Fibroblast of the conjunctiva (primary cell): ENCODE data around the gene GALNT16.
"Not testable (repeated sequence)": the region's sequence is repeated elsewhere in the genome, so short reads cannot be mapped to it uniquely, and the experiment has no call there.

Experiments
- DNase-seq: peaks from one replicate; pipeline ENCODE4 v3.0.0-alpha.2; 2010; ENCODE audit warnings: low read depth

The GALNT16 gene

DNA sequence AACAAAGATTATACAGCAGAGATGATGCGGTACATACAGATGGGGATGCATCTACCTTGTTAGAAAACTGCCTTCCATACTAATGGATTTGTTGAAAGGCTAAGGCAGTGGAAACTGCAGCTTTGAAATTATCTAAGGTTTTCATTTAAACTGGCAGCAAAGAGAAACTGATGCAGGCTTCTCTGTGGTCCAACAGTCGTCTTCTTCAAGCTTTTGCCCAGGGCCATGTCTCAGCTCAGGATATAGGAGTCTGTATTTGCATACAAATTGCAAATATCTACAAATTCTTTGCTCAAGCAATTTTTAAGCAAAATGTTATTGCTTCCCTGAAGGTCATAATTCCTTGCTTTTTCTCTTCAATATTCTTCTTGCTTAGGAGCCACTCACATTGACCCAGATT, 104.4 kb downstream of the GALNT16 start:
- DNase-seq = no peak

DNA sequence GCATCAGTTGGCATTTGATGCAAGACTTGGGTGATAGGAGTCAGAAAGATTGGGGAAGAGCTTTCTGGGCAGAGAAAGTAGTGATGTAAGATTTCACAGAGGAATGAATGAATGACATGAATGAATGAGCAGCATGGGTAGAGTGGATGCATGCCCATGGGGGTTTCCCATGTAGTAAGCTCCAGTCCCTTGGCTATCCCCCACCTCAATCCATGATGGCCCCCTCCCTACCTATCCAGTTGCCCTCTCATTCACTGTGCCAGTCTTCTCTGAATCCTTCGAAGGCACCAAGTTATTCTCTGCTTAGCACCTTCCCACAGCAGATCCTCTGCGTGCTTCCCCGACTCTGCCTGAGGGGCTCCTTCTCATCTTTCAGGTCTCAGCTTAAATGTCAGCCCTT, 106.1 kb downstream of the GALNT16 start:
- DNase-seq = no peak

DNA sequence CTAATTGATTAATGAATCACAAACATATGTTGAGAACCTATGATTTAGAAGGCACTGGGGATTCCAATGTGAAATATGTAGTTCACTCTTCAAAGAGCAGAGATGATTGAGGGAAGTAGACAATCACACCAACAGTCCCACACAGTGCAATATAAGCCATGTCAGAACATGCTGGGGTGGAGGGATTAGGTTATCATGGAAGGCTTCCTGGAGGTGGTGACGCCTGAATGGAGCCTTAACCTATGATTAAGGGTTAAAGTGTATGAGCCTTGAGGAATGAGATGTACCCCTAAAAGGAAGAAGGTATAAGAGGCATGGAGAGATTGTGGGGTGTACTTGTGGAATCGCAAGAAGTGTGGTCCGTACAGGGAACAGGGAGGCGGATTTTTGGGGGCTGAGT, 106.8 kb downstream of the GALNT16 start:
- no peak for DNase-seq

DNA sequence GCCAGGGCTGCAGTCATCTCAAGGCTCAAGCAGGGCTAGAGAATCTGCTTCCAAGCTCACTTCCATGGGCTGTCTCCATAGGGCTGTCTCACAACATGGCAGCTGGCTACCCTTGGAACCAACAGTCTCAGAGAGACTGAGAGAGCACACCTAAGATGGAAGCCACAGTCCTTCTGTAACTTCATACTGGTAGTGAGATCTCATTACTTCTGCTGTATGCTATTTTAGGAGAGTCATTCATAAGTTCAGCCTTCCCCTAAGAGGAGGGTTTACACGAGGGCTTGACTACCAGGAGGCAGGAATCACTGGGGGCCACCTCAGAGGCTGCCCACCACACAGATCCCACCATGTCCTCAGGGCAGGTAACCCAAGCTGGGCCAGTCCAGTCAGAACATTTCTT, 108.4 kb downstream of the GALNT16 start:
- no peak for DNase-seq

DNA sequence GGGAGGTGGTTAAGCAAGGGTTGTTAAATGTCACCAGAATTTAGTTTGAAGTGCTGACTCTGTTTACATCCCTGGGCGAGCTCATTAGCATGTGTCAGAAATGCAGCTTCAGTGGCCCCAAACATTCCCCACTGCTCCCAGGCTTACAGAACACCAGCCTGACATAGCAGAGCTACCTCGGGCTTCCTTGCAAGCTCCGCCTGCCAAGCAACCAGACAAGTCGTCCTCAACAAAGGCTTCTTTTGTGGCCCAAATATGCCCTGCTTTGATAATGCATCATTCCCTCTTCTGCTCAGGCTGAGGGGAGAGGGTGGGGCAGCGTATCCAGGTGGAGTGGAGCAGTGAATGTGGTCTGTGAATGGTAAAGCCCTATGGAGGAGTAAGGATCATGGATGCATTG, 110.1 kb downstream of the GALNT16 start:
- no peak for DNase-seq

DNA sequence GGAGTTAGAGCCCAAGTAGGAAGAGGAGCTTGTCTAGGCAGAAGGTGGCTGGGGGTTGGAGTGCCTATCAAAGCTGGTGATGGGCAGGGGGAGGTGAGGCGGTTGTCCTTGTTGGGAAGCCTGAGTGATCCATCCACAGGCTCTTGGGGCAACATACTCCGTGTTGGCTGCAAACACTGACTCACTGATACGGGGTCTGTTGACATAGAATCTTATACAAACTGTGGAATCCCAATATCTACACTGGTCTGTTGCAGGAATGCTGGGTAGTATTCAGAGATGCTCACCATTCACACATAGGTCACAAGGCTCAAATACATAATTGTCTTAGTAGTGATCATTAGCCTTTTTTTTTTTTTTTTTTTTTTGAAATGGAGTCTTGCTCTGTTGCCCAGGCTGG, 112.2 kb downstream of the GALNT16 start:
- DNase-seq = no peak

DNA sequence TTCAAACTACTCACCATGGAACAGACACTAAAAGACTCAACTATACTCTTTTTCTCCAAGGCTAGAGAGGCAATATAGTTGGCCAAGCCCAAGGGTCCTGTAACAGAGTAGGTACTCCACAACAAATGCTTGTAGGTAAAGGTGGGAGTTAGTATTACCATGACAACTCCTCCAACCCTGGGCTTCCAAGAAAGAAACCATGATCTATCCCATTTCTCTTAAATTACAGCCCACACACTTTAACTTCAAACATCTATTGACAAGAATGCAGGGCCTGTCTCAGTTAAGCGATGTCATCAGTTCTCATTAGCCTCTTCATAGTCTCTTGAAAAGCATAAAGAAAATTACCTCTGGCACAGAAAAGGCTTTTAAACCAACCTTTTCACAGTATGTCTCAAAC, 113.1 kb downstream of the GALNT16 start:
- DNase-seq = no peak

DNA sequence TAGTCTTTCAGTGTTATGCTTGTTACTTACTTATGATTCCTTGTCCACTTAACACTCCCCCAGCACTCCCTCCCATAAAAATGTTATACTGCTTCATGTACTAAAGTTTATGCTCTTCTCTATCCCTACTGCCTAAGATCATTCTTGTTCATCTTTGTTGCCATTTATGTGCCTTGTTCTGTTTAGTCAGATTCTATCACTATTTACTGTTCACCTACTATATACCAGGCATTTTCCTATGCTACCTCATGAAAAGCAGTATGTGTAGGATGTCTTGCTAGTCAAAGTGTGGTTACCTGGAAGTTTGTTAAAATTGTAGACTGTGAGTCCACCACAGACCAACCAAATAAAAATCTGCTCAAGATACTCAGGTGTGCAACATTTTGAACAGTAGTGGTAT, 114.3 kb downstream of the GALNT16 start:
- DNase-seq = no peak

DNA sequence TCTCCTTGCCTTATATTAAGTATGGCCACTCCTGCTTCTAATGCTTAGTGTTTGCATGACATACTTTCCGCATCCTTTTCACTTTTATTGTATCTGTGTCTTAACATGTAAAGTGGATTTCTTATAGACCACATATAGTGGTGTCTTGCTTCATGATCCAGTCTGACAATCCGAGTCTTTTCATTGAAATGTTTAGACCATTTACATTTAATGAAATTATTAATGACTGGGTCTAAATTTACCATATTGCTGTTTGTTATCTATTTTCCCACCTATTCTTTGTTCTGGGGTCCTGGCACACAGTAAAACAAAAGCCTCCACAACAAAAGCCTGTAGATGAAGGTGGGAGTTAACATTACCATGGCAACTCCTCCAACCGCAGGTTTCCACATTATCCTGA, 115.2 kb downstream of the GALNT16 start:
- no peak for DNase-seq

DNA sequence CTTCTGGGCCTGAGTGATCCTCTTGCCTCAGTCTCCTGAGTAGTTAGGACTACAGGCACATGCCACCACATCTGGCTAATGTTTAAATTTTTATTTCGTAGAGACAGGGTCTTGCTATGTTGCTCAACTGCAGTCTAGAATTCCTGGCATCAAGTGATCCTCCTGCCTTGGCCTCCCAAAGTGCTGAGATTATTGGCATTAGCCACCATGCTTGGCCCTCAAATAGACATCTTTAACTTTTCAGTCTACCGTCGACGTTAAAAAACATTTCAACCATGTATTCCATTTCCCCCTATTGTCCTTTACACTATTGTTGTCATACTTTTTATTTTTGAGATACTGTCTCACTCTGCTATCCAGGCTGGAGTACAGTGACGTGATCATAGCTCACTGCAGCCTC, 115.8 kb downstream of the GALNT16 start:
- DNase-seq = no peak

DNA sequence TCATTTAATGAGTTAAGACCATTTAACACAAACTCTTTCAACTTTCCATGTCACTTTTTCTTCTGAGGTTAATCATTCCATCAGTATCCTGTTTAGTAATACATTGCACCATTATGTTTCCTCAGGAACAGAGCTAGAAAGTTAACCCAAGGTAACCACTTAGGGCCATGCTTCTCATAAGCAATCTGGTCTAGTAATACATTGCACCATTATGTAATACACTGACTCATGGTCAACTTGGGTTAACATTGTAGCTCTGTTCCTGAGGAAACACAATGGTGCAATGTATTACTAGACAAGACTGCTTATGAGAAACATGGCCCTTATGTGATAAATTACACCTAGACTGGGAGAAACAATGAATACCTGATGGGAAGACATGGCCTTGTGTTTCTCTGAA, 116.5 kb downstream of the GALNT16 start:
- DNase-seq = no peak

DNA sequence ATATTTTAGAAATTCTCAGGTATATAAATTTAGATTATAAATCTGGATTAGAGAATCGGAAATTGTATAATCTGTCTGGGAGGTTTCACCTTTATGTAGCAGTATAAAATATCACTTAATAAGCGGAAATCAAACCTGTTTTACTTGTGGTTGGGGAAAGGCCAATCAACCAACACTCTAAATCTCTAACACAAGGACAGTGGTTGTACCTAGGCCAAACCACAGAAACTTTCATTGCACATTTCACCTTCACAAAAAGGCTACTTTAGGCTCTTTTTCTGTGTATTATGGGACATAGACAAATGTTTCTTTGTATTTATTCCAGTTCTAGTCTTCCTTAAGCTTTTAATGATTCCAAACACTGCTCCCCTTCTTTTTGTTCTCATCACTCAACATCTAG, 118.3 kb downstream of the GALNT16 start:
- DNase-seq = no peak

DNA sequence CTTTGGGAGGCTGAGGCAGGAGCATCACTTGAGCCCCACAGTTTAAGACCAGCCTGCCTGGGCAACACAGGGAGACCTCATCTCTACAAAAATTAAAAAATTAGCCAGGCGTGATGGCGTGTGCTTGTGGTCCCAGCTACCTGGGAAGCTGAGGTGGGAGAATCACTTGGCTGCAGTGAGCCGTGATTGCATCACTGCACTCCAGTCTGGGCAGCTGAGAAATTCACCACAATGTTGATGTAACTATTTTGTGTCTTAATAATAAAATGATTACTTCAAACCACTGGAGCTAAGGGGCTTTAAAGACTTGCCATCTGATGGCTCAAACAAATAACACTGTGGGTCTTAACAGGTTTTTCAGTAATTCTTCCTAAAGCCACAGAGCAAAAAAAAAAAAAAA, 127.4 kb downstream of the GALNT16 start:
- DNase-seq = no peak

DNA sequence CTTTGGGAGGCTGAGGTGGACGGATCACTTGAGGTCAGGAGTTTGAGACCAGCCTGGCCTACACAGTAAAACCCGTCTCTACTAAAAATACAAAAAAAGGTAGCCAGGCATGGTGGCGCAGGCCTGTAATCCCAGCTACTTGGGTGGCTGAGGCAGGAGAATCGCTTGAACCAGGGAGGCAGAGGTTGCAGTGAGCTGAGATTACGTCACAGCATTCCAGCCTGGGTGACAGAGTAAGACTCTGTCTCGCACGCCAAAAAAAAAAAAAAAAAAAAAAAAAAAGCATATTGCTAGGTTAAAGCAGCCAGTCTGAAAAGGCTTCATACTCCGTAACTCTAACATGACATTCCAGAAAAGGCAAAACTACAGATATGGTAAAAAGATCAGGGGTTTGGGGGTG, 131.4 kb downstream of the GALNT16 start:
- not testable (repeated sequence) for DNase-seq

DNA sequence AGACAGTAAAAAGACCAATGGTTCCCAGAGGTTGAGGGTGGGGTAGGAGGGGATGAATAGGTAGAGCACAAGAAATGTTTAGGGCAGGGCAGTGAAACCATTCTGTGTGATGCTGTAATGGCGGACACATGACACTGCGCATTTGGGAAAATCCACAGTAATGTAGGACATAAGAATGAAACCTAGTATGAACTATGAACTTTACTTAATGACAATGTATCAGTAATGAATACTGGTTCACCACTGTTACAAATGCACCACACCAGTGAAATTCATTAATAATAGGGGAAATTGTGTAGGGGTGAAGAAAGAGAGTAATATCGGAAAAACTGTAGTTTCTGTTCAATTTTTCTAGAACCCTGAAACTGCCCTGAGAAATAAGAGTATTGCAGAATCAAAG, 132.5 kb downstream of the GALNT16 start:
- no peak for DNase-seq

DNA sequence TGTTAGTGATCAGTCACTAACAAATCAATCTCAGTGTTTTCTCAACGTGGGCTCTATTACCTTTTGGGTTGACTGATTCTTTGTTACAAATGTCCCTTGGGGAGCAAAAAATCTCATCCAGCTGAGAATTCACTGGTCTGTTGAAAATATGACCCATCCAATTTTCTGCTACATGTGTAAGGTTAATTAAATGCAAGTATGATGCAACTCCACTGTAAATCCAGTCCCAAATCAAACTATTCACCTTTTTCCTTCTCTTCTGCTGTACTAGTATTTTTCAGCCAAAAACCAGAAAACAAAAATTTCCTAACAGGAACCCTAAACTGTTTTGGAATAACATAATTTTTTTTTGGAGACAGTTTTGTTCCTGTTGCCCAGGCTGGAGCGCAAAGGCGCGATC, 136.0 kb downstream of the GALNT16 start:
- DNase-seq = no peak

DNA sequence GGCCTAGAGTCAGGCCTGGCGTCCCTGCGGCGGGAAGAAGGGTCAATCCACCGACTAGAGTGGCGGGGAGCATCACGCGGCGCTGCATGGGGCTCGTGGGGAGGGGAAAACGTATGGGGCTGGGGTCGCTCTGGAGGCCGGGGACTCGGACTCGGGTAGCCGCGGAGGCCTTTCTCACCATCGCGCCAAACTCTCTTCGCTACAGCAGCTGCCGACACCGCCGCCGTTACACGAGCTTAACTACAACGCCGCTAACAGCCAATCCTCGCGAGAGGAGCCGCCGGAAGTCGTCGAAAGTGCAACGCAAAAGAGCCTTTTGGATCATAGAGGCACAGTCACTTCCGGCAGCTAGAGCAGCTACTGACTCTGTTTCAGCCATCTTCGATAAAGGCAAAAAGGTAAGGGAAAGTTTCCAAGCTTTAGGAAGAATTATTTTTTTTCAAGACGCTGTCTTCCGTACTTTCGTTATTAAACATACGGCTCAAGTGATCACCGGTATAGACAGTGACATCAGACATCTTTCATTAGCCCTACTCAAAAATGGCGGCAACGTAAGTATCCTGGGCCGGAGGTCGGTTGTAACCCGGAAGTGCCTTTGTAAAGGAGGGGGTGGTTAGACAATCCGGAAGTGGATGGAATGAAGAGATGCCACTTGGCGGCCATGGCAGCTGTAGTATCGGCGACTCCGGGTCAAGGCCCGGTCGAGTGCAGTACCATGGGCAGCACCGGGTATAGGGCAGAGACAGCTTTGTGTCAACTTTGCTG, 138.3 kb downstream of the GALNT16 start, which contains the start of the genes ERH and SLC39A9:
ERH (minus strand) TSS at position 247 of the 765 bp plus-strand sequence; CDS start at position 181, 66 bp downstream.
SLC39A9 (plus strand) TSS at position 640 of the 765 bp plus-strand sequence. CDS start 678 bp downstream, outside the sequence.
- peak; percentile 94 for DNase-seq

DNA sequence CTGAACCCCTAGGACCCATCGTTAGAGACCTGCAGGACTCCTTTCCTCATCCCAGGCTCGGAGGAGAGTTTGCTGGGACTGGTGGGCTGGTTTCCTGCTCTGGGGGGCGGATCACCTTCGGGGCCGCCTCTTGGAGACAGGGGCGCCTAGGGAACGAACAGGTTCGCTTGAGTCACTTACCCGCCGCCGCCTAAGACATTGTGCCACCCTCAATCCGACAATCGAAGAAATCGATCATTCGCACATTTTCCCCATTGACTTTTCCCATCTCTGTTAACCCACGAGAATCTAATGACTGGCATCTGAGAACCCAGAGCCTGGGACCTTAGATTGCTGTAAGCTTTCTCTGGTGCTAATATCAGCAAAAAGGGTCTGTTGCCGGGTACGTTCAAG, 138.9 kb downstream of the GALNT16 start:
- no peak for DNase-seq

DNA sequence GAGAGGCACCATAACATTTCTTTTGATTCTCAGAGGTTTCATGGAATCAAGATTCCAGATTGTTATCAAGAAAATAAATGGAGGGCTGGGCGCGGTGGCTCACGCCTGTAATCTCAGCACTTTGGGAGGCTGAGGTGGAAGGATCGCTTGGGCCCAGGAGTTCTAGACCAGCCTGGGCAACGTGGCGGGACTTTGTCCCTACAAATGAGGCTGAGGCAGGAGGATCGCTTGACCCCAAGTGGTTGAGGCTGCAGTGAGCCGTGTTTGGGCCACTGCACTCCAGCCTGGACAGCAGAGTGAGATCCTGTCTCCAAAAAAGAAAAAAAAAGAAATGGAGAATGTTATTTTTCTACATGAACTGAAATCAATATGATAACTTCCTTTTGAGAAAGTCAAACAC, 139.8 kb downstream of the GALNT16 start:
- no peak for DNase-seq

DNA sequence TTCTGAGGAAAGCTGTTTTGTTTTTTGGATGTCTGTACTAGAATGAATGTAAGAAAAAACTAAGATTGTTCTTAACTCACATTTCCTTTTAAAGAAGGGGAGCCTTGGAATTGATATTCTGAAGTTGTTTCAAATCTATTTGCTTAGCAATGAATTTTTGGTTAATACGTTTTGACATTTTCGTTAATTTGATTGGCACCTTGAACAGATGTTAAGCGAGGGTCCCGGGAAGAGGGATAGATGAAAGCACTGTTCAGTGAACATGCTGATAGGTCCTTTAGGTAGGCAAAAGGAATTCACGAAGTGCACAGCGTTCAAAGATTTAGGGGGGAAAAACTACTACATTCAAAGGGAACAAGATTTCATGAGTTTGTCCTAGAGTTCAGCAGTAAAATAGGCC, 140.2 kb downstream of the GALNT16 start:
- no peak for DNase-seq

DNA sequence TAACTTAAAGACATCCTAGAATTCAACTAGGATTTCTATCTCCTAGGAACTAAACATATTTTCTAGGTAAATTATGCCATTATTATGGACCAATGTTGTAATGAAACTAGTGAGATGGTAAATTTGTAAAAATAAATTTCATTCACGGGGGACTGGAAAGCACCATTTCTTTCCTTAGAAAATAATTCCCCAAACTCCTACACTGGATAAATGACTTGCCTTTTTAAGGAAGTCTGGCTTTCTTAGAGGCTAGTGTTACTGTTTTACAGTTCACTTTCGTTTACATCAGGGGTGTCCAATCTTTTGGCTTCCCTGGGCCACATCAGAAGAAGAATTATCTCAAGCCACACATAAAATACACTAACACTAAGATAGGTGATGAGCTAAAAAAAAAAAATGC, 141.9 kb downstream of the GALNT16 start:
- no peak for DNase-seq

DNA sequence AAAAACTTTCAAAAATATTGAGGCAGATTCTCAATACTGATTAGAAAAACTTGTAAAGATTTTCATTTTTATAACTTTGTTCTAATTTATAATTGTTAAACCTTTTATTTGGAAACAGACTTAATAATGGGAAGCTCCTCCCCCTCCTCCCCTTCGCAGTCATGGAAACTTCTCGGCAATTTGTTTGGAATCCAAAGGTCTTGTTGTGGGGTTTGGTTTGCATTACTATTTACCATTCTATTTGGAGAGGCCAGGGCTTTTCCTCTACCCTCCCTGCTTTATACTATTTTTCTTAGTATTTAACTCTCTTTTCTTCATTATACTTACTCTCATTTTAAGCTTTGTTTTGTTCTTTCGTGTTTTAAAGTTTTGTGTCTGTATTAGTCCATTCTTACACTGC, 144.5 kb downstream of the GALNT16 start:
- DNase-seq = no peak

DNA sequence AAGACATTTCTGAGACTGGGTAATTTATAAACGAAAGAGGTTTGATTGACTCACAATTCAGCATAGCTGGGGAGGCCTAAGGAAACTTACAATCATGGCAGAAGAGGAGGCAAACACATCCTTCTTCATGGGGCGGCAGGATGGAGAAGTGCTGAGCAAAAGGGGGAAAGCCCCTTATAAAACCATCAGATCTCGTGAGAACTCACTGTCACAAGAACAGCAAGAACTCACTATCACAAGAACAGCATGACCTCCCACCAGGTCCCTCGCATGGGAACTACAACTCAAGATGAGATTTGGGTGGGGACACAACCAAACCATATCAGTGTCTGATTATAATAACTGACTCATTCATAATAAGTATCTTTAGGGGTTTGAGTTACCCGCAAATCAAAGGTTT, 144.9 kb downstream of the GALNT16 start:
- DNase-seq = no peak

DNA sequence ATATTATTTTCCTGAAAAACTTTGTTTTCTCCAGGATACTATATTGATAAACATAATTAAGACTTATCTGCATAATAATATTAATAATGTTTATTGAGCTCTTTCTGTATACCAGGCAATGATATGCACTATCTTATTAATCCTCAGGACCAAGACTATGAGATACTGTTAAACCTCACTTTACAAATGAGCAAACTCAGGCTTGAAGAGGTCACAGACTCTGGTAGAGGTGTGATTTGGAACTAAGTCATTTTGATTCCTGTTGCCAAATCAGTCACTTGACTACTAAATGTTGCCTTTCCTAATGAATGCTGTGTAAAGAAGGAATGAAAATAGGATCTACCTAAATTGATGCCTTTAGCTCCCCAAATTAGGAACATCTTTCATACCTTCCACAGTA, 145.8 kb downstream of the GALNT16 start:
- no peak for DNase-seq
